ENCODE results near the gene EIF2D. TPM values are rescaled to one million over a fixed set of nuclear protein-coding genes. Genes with fewer than 3 reads are reported as not detected.

Gene EIF2D
- total RNA-seq, 1 donor from 2014 or later: 39.8 TPM

DNA sequence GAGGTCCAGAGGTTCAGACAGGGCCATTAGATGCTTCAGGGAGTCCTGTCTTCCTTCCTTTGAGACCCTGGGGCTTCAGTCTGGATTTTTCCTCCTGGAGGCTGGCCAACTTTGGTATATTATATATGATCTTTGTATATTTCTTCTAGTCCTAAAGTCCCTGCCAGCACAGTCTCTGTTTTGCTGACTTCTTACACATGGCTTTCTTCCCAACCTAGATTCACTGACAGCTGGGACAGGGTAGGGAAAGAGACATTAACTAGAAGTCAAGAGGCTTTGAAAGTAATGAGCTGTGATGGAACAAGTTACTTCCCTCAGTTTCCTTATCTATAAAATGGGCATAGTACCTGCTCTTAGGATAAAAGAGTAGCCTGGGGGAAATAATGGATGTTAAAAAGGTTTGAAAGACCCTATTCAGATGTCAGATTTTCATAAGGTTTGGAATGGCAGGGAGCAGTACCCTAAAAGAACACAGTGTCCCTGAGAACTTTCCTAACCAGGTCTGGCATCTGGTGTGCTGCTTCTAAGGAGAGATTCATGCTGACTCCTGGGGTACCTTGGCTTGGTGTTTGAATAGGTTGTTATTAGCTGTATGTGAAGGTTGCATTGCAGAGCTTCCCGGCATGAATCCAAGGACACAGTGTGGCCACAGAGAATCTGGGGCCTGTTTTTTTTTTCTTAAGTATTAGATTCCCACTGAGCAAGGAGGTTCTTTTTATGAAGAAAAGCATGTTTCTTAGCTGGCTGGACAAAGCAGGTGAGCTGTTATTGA is 57.4 kb downstream of the EIF2D start:
- DNase-seq (ENCODE audit: extremely low read depth, low read depth, low spot score): no peak

DNA sequence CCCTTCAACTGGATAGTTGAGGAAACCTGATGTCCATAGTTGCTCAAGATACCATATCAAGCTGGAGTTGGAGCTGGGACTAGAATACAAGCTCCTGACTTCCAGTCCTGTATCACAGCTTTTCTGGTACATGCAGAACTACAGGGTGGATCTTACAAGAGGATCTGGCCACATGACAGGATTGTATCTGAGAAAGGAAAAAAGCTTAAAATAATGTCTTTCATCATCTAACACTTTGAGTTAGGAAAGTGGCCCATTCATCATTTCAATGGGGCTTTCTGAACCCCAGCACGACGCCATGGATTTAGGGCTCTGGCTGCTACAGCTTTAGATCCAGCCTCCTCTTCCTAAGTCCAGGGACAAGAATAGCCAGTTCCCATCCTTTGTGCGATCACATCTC is 58.1 kb downstream of the EIF2D start:
- DNase-seq (ENCODE audit: extremely low read depth, low read depth, low spot score): no peak

DNA sequence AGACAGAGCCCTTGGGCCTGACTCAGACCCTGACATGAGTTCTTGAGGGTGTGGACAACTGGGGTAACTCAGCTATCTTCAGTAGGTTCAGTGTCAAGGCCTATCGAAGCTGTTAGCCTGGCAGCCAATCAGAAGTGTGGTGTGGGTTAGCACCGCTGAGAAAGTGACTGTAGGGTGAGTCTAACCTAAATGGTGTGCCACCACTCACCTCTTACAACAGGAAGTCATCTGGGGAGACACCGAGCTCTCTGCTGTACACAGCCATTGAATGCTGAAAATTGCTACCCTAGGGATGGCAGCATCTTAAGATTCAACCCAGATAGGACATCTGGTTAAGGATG is 60.3 kb downstream of the EIF2D start:
- no peak for DNase-seq (ENCODE audit: extremely low read depth, low read depth, low spot score)

DNA sequence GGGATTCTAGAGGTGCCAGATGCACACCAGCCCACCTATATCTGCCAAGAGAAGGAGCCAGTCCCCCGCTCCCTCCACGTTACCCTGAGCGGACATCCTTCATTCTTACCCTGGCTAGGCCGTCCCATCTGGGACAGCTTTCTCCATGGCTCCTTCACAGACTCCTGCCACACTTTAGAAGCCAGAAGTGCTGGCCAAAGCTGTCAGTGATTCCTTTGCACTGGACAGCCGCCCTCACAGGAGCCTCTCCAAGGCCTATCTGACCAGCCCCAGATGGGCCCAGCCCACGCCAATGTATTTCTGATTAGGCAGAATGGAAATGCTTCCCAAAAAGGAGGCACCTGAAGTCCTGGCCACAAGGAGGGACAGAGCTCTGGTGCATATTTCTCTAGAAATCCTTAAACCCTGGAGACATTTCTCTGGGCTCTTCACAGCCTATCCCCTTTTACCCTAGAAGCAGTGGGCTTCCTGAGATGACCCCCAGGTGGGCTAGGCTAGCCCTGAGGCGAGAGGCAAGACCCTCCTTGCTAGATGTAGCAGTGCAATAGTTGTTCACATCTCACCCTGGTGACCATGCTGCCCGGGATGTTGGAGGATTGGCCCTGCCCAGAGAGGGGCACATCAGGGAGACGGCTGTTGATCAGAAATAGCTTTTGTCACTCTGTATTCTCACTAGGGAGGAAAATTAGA is 60.8 kb downstream of the EIF2D start:
- DNase-seq (ENCODE audit: extremely low read depth, low read depth, low spot score): no peak

DNA sequence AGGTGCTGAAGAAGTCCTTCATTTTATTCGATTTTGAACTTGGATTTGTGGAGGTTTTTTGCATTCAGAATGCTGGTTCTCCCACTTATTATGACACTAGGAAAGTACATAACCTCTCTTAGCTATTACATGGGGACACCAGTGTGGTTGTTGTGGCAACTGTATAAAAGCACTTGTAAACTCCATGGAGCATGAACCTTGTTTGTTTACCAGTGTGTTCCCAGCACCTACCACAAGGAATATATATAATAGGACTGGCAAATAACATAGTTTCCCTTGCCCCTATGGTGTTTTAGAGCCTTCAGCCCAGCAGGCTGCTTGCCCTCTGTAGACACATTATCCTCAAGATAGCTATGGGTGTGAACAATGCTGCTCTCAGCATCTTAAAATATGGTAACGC is 61.8 kb downstream of the EIF2D start:
- no peak for DNase-seq (ENCODE audit: extremely low read depth, low read depth, low spot score)

DNA sequence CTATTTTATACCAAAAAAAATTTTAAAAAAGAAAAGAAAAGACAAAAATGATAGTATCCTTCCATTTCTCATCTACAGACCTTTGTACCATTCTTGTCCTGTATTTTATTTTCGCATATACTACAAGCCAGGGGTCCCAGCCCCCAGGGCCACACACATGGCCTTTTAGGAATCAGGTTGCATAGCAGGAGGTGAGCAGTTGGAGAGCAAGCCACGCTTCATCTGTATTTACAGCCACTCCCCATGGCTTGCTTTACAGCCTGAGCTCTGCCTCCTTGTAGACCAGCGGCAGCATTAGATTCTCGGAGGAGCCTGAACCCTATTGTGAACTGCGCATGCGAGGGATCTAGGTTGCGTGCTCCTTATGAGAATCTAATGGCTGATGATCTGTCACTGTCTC is 65.2 kb downstream of the EIF2D start:
- DNase-seq (ENCODE audit: extremely low read depth, low read depth, low spot score): no peak

DNA sequence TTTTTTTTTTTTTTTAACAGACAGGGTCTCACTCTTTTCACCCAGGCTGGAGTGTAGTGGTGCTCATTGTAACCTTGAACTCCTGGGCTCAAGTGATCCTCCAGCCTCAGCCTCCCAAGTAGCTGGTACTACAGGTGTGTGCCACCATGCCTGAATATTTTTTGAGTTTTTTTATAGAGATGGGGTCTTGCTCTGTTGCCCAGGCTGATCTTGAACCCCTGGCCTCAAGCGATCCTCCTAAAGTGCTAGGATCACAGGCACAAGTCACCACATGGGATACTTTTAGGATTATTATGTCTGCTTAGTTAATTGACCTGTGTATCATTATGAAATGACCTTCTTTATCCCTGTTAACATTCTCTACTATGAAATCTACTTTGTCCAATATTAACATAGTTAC is 66.9 kb downstream of the EIF2D start:
- no peak for DNase-seq (ENCODE audit: extremely low read depth, low read depth, low spot score)

DNA sequence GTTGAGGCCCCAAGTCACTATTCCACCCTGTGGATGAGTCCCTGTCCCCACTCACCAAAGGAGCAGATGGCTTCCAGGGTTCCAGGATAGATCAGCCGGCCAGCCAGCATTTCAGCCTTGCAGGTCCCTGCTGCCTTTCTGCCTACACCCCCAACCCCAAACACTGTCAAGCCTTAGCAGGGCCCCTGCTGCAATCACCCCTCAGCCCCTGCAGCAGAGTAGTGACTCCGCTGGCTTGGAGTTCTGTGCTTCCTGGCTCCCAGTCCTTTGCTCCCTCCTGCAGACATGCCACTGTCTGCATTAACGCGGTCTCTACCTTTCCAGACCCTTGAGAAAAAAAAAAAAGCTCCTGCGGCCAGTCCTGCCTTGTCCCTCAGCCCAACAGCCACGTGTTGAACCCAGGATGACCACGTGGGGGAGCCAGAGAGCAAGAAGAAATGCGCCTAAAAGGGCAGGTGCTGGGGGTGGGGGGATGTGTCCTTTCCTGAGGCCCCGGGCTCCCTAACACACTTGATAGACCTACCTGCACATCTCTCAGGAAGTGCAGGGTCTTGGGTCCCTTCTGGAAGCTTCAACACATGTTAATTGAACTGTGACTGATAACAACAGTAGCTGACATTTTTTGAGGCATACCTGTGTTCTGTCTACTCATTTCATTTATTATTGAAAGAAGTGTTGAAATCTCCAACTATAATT is 67.6 kb downstream of the EIF2D start:
- DNase-seq (ENCODE audit: extremely low read depth, low read depth, low spot score): no peak

Other genes starting within 250 kb of the EIF2D start
- gene IKBKE, start 142.0 kb downstream of the EIF2D start, total RNA-seq: 12.3 and 14.7 TPM in 2 replicates
- gene RASSF5, start 104.9 kb downstream of the EIF2D start, total RNA-seq: 0.29 and 1.1 TPM in 2 replicates
- 13.3 and 15.8 TPM in 2 replicates for gene DYRK3, start 23.1 kb upstream of the EIF2D start, total RNA-seq
- gene MAPKAPK2, start 72.4 kb upstream of the EIF2D start, total RNA-seq: 60.4 and 64.2 TPM in 2 replicates
- not detected in 2 replicates for gene IL19, start 158.3 kb upstream of the EIF2D start, total RNA-seq
- gene IL10, start 160.0 kb upstream of the EIF2D start, total RNA-seq: not detected in 2 replicates

Data from glomerular endothelial cell (primary cell).